GM21367 (cell line): ENCODE results near the gene DGKH.
"Not testable (repeated sequence)": the region's sequence is repeated elsewhere in the genome, so short reads cannot be mapped to it uniquely, and the experiment has no call there.

ENCODE experiments used
- ATAC-seq: cut with Tn5 transposase; IDR thresholded peaks from one replicate; pipeline ENCODE4 v1.9.1; 2021; ENCODE audit not compliant: unreplicated experiment

Gene DGKH

GRCh38 chr13:42163910-42164309, 115.5 kb downstream of the DGKH start:
- not testable (repeated sequence) for ATAC-seq

- ATAC-seq: no peak
Observed at GRCh38 chr13:42164557-42165125, 116.2 kb downstream of the DGKH start.

DNA sequence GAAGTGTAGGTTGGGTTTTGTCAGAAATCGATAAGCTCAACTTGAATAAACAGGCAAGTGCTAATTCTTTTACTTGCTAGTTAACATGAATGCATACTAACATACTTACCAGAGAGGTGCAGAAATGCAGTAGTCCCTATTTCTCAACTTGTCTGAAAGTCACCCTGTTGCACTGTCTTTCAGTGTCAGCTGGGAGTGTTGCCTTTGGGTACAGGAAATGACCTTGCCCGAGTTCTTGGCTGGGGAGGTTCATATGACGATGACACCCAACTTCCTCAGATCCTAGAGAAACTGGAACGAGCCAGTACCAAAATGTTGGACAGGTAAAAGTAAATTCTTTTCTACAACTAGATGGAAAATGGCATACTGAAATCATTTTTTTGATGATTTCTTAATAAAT, 120.0 kb downstream of the DGKH start:
- no peak for ATAC-seq

DNA sequence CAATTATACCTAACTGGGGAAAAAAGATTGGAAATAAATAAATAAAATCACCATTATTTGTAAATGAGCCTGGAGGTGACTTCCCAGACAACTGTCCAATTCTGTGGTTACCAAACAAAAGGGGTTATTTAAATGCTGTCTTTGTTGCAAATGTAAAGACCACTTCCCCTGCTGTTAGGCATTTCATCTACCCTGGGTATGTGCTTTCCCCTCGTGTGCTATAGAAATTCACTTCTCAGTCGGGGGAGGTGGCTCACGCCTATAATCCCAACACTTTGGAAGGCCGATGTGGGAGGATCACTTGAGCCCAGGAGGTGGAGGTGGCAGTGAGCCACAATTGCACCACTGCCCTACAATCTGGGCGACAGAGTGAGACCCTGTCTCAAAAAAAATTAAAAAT, 121.6 kb downstream of the DGKH start:
- ATAC-seq: no peak

- ATAC-seq: no peak
Observed at GRCh38 chr13:42173789-42174343, 125.4 kb downstream of the DGKH start.

DNA sequence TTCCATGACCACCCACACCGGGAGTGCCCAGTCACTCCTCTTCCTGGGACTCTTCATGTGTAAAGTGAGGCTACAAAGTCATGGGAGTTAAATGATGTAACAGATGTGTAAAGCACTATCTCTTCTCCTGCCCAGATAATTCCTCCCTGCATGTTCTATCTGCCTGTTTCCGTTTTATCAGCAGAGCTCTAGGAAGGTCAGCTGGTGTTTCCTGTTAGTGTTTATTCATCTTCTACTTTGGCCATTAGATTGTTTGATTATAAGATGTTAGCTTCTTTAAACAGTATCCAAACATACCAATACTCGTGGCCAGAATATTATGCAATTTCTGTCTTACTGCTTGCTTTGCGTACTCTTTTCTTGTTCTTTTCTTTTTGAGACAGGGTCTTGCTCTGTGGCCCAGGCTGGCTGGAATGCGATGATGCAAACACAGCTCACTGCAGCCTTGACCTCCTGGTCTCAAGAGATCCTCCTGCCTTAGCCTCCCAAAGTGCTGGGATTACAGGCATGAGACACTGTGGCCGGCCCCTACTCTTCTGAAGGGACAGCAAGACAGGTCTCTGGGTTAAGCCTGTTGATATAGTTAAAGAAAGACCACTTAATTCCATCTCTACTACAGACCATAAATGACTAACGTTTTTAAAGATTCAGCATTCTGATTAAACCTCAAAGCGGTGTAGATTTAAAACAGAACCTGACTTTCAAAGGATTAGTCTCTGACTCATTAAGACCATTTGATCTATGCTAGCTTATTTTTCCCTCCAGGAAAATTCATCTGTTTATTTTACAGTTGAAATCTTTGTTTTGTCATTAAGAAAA, 126.1 kb downstream of the DGKH start:
- ATAC-seq: no peak

DNA sequence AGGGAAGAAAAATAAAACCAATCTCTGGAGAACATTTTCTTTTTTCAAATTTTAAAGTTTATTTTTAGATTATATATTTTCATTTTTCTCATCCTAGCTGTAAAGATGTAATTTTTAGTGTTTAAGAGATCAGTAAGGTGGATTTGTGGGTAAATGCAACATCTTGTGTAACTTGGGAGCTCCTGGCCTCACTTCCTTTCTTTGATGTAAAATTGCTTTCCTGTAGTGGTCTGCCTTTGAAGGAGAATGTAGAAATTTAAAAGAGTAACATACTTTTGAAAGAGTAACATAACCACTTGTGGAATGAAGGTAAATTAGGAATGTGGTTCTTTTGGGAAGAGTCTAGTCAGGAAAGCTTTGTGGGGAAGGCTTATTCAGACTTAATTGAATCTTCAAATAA, 127.8 kb downstream of the DGKH start:
- no peak for ATAC-seq

DNA sequence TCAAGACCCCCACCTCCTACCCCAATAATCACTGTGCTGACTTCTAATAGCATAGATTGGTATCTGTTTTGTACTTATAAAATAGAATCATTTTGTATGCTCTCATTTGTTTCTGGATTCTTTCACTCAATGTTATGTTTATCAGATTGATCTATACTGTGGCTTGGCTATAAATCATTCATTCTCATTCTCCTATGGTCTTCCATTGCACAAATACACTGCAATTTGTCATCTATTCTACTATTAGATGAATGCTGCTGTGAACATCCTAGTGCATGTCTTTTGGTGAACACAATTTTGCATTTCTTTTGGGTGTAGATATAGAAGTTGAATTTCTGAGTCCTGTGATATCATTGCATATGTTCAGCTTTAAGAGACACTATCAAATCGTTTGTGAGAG, 128.7 kb downstream of the DGKH start:
- ATAC-seq: no peak

DNA sequence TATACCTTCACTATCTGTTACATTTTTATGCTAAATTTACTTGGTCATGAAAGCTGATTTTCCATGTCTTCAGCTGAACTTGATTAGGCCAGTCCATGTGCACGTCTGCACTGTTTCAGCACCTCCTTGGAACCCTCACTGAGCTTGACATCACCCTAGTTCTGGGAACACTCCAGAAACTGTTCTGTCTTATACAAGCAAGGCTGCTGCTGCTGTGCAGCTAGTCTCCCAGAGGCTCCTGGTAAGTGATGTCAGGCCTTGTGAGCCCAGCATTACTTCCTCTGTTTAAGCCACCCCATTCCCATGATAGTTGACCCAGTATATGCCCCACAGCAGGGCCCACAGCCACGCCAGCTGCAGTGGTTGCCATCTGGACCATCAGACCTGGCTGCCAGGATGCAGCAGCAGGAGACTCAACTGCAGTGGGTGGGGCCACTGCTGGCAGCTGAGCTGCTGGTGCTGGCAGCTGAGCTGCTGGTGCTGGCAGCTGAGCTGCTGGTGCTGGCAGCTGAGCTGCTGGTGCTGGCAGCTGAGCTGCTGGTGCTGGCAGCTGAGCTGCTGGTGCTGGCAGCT, 133.0 kb downstream of the DGKH start:
- no peak for ATAC-seq

DNA sequence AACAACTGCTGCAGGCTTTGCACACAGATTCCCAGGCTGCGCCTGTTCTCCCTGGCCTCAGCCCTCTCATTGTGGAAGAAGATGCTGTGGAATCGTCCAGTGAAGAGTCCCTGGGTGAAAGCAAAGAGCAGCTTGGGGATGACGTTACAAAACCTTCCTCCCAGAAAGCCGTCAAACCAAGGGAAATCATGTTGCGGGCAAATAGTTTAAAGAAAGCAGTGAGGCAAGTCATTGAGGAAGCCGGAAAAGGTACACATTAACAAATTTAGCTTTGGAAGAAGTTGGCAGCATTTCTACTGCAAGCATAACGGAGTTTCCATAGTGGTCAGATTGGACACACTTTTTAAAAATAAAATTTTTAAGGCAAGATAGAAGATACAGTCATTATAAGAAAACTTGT, 140.6 kb downstream of the DGKH start:
- no peak for ATAC-seq

GRCh38 chr13:42190529-42190928, 142.1 kb downstream of the DGKH start:
- no peak for ATAC-seq

DNA sequence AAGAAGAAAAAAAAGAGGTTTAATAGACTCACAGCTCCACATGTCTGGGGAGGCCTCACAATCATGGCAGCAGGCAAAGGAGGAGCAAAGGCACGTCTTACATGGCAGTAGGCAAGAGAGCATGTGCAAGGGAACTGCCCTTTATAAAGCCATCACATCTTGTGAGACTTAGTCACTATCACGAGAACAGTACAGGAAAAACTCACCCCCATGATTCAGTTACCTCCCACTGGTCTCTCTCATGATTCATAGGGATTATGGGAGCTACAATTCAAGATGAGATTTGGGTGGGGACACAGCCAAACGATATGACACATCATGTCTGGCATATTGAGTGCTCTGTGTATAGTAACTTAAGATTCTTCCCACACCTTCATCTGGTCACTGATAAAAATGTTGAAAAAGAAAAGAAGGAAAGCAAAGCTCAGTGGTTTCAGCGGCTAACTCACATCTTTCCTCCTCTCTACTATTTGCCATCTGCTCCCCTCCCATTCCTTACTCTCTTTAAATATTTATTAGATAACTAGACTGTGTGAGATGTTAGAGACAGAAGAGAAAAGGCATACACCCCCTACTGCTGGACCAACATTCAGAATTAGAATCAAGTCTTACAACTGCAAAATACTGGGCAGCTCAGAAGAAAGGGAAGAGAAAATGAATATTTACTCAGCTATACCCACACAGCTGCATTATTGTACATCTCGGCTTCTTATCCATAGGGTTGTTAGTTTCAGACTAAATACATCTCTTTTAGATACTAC, 163.4 kb downstream of the DGKH start:
- ATAC-seq: no peak

DNA sequence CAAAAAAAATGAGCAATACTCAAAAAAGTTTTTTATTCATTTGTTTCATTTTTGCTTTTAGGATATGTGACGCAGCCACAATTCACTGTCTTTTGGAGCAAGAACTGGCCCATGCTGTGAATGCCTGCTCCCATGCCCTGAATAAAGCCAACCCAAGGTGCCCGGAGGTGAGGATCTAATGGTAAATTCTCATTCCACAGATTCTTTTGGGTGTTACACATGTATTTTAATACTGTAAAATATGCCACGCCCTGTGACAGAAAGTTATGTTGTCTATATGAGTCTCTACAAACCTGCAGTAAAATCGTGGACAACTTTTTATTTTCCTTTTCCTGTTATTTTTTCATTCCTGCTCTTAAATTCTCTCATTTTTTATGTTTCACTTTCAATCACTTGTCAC, 166.0 kb downstream of the DGKH start:
- no peak for ATAC-seq

GRCh38 chr13:42215578-42216421, 167.4 kb downstream of the DGKH start:
- no peak for ATAC-seq

- no peak for ATAC-seq
Observed at GRCh38 chr13:42216422-42216735, 167.9 kb downstream of the DGKH start.

DNA sequence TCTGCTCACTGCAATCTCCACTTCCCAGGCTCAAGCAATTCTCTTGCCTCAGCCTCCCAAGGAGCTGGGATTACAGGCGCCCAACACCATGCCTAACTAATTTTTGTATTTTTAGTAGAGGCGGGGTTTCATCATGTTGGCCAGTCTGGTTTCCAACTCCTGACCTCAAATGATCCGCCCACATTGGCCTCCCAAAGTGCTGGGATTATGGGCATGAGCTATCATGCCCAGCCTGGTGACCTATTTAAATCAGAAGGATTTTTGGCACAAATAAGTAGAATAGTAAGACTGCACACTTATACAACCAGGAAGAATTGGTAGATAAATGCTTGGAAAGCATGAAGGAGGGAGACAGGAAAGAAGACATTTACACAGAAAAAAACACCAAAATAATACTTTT, 170.1 kb downstream of the DGKH start:
- no peak for ATAC-seq

DNA sequence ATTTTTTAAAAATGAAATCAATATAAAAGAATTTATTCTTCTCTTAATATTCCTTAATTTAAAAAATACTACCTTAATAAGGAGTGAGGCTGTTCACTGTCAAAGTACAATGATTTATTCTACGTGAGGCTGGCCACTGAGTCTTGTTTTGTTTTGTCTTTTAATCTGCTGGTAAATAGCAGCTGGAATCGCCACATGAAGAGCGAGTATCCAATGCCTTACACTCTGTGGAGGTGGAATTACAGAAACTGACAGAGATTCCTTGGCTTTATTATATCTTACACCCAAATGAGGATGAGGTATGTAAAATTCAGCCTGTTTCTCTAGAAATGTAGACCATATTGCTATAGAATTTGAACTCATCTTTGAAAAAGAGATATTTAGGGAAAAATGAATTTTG, 170.6 kb downstream of the DGKH start:
- no peak for ATAC-seq

DNA sequence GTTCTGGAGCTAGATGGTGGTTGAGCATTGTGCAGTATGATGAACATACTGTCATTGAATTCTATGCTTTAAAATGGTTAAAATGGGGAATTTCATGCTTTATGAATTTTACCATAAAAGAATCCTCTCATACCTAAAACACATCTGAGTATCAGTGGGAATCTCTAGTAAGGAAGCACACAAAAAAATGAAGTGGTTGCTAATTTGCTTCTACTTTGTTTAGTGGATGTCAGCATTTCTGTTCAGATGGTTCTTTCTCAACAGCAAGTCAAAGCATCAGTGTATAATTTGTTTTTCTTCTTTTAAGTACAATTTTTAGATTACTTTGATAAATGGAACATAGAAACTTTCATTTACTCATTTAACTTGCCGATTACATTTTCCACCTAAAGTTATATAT, 171.4 kb downstream of the DGKH start:
- ATAC-seq: no peak

GRCh38 chr13:42221121-42221765, 172.8 kb downstream of the DGKH start:
- no peak for ATAC-seq

- ATAC-seq: no peak
Observed at GRCh38 chr13:42223681-42224080, 175.2 kb downstream of the DGKH start.
